Measurements from ENCODE around the gene AGPAT1. TPM values are rescaled to one million over a fixed set of nuclear protein-coding genes. Genes with fewer than 3 reads are reported as not detected.

The AGPAT1 gene
- polyA plus RNA-seq, 1 donor (not counting 4 experiments of a cell fraction or from before 2014, with no cell fraction given) = 46.4 TPM

DNA sequence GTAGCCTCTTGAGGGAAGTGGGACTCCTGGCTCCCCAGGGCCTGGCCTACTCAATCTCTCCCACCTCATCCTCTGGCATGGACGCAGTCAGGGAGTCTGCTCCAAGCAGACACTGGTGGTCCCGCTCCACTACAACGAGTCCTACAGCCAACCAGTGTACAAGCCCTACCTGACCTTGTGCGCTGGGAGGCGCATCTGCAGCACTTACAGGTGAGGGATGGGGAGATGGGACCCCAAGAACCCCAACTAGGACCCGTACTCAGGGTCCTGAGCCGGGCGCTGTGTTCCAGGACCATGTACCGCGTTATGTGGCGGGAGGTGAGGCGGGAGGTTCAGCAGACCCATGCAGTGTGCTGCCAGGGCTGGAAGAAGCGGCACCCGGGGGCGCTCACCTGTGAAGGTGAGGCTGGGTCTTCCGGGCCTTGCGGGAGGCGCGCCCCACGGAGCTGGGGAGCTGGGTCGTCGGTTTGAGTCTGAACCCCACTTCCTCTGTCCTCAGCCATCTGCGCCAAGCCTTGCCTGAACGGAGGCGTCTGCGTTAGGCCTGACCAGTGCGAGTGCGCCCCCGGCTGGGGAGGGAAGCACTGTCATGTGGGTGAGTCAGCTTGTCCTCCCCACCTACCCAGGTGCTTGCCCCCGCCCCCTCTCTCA lies 9.3 kb downstream of the AGPAT1 start:
- Histone ChIP-seq H2AFZ (ENCODE audit: control insufficient read depth, low read length) (no peak overlapping the region), H3K36me3 (ENCODE audit: control insufficient read depth in 2 of 2, extremely low read depth in 1 of 2, insufficient read depth in 2 of 2, low read length in 2 of 2) (peaks cover 19 to 27% of the 10 kb centered on the region in 2 experiments), H3K4me3 (ENCODE audit: control insufficient read depth in 2 of 3, extremely low read depth in 1 of 3, insufficient read depth in 2 of 3, low read depth in 1 of 3, low read length in 3 of 3) (no peak overlapping the region), H3K9me1 (ENCODE audit: control insufficient read depth, extremely low read depth, insufficient read depth, low read length) (no peaks in the 10 kb centered on the region), H4K20me1 (ENCODE audit: control insufficient read depth, extremely low read depth, insufficient read depth, low read length) (no peaks in the 10 kb centered on the region), H3K9me3 (ENCODE audit: control insufficient read depth, low read depth, low read length) (no peaks in the 10 kb centered on the region), H3K27ac (ENCODE audit: control insufficient read depth, insufficient read depth, low read length) (no peak overlapping the region), H3K9ac (ENCODE audit: control insufficient read depth, extremely low read depth, insufficient read depth, low read length) (no peak overlapping the region), H3K27me3 (ENCODE audit: control insufficient read depth, extremely low read depth, insufficient read depth, low read length) (no peaks in the 10 kb centered on the region), H3K79me2 (ENCODE audit: control insufficient read depth, insufficient read depth, low read length) (no peaks in the 10 kb centered on the region), H3K4me1 (ENCODE audit: control insufficient read depth, extremely low read depth, insufficient read depth, low read length) (no peaks in the 10 kb centered on the region), H3K4me2 (ENCODE audit: control insufficient read depth, extremely low read depth, insufficient read depth, low read depth, low read length) (no peak overlapping the region)
- TF ChIP-seq EZH2 (IDR thresholded peaks at IDR 0.05; ENCODE audit: low read length) = no peak
- TF ChIP-seq, protein P1, sequence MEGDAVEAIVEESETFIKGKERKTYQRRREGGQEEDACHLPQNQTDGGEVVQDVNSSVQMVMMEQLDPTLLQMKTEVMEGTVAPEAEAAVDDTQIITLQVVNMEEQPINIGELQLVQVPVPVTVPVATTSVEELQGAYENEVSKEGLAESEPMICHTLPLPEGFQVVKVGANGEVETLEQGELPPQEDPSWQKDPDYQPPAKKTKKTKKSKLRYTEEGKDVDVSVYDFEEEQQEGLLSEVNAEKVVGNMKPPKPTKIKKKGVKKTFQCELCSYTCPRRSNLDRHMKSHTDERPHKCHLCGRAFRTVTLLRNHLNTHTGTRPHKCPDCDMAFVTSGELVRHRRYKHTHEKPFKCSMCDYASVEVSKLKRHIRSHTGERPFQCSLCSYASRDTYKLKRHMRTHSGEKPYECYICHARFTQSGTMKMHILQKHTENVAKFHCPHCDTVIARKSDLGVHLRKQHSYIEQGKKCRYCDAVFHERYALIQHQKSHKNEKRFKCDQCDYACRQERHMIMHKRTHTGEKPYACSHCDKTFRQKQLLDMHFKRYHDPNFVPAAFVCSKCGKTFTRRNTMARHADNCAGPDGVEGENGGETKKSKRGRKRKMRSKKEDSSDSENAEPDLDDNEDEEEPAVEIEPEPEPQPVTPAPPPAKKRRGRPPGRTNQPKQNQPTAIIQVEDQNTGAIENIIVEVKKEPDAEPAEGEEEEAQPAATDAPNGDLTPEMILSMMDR (optimal IDR thresholded peaks at IDR 0.05 in 1 of 3, IDR thresholded peaks at IDR 0.05 in 1 of 3, conservative IDR thresholded peaks at IDR 0.05 in 1 of 3; ENCODE audit: extremely low read depth in 1 of 3, insufficient read depth in 2 of 3, low read length in 3 of 3) = peak in 1 of 3 experiments; percentile 38
- DNase-seq (ENCODE audit: low read depth, low spot score) (no peak), FAIRE-seq (no peak)
- dilution Hi-C loops (cut with MboI; ENCODE audit: extremely low pct_ligation_motif_present, low sequenced_read_pairs) = no loop called here

DNA sequence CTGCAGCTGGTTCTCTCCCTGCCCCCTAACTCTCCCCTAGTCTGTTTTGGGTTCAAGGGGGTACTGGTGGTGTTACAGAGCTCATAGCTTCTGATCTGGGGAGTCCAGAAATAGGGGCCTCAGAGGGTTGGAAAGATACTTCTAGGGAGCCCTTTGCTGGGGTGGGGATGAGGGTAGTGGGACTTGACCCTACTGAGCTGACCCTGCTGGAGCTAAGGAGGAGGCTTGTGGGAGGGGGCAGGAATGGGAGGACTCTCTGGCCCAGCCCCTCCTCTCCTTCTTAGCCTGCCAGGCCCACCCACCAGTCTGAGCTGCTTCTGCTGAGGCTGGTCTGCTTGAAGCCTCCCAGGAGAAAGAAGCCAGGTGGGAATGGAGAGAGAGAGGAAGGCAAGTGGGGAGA lies 11.6 kb downstream of the AGPAT1 start, which contains the start of gene EGFL8:
EGFL8 (plus strand) TSS at position 301 of the 400 bp plus-strand sequence. CDS start 1,571 bp downstream, outside the sequence.
- Histone ChIP-seq H3K4me2 (ENCODE audit: control insufficient read depth, extremely low read depth, insufficient read depth, low read depth, low read length) (no peak within 1 kb of the TSS), H3K4me3 (ENCODE audit: control insufficient read depth in 2 of 3, extremely low read depth in 1 of 3, insufficient read depth in 2 of 3, low read depth in 1 of 3, low read length in 3 of 3) (no peak within 1 kb of the TSS), H3K9ac (ENCODE audit: control insufficient read depth, extremely low read depth, insufficient read depth, low read length) (no peak within 1 kb of the TSS), H3K9me1 (ENCODE audit: control insufficient read depth, extremely low read depth, insufficient read depth, low read length) (no peaks in the 10 kb centered on the region), H3K27me3 (ENCODE audit: control insufficient read depth, extremely low read depth, insufficient read depth, low read length) (no peaks in the 10 kb centered on the region), H3K4me1 (ENCODE audit: control insufficient read depth, extremely low read depth, insufficient read depth, low read length) (no peaks in the 10 kb centered on the region), H3K36me3 (ENCODE audit: control insufficient read depth in 2 of 2, extremely low read depth in 1 of 2, insufficient read depth in 2 of 2, low read length in 2 of 2) (peaks cover 11 to 13% of the 10 kb centered on the region in 2 experiments), H4K20me1 (ENCODE audit: control insufficient read depth, extremely low read depth, insufficient read depth, low read length) (no peaks in the 10 kb centered on the region), H3K79me2 (ENCODE audit: control insufficient read depth, insufficient read depth, low read length) (no peaks in the 10 kb centered on the region), H2AFZ (ENCODE audit: control insufficient read depth, low read length) (no peak within 1 kb of the TSS), H3K27ac (ENCODE audit: control insufficient read depth, insufficient read depth, low read length) (no peak within 1 kb of the TSS), H3K9me3 (ENCODE audit: control insufficient read depth, low read depth, low read length) (no peaks in the 10 kb centered on the region)
- dilution Hi-C loops (cut with MboI; ENCODE audit: extremely low pct_ligation_motif_present, low sequenced_read_pairs) = no loop called here
- DNase-seq (ENCODE audit: low read depth, low spot score) = no peak
- no peak for FAIRE-seq
- TF ChIP-seq, protein P1 (optimal IDR thresholded peaks at IDR 0.05 in 1 of 3, IDR thresholded peaks at IDR 0.05 in 1 of 3, conservative IDR thresholded peaks at IDR 0.05 in 1 of 3; ENCODE audit: extremely low read depth in 1 of 3, insufficient read depth in 2 of 3, low read length in 3 of 3) = no peak
- no peak for TF ChIP-seq EZH2 (IDR thresholded peaks at IDR 0.05; ENCODE audit: low read length)

All from keratinocyte (primary cell).